Caco-2 (cell line): ENCODE results near the gene ADAMTS19. TPM values are rescaled to one million over a fixed set of nuclear protein-coding genes. Genes with fewer than 3 reads are reported as not detected.

Experiments used
- BruUV-seq: library from RNA; stranded (reverse); fragments of 400-500 nt; replicated peaks from 2 replicates; lab custom pipeline; 2021; lab: Mats Ljungman, UMichigan
- CTCF ChIA-PET: fragments of 300-600 bp; sonication (Branson Sonifier 250); formaldehyde crosslinking; loops from one replicate; lab custom pipeline; 2022; ENCODE audit warnings: antibody characterized with exemption; lab: Charles Lee
- POLR2A ChIA-PET: fragments of 300-600 bp; sonication (Branson Sonifier 250); formaldehyde crosslinking; loops from one replicate; lab custom pipeline; 2022; ENCODE audit warnings: antibody characterized with exemption; lab: Charles Lee
- DNase-seq, 2 experiments: peaks; one replicate each; pipeline versions ENCODE4 v3.0.0 to v3.0.0-alpha.2; 2020 to 2022
- H3K27me3 ChIP-seq: replicated peaks from 2 replicates; pipeline ENCODE4 v1.6.0; 2011; ENCODE audit warnings: low read length; ENCODE audit not compliant: control insufficient read depth, insufficient read depth
- H3K36me3 ChIP-seq: 2 replicates; pipeline ENCODE4 v1.5.1; 2011; ENCODE audit warnings: low read length; ENCODE audit not compliant: control insufficient read depth, insufficient read depth
- H3K4me1 ChIP-seq: fragments of 250-450 bp; sonication (Bioruptor Pico); 2 replicates; pipeline ENCODE4 v1.5.1; 2020; ENCODE audit warnings: mild to moderate bottlenecking
- H3K4me3 ChIP-seq: 2 replicates; pipeline ENCODE4 v1.5.1; 2011; ENCODE audit warnings: low read depth, mild to moderate bottlenecking, control low read depth, low read length
- H3K9me3 ChIP-seq: fragments of 250-450 bp; sonication (Bioruptor Pico); 2 replicates; pipeline ENCODE4 v1.5.1; 2020; ENCODE audit warnings: mild to moderate bottlenecking, moderate library complexity
- H3K27ac Mint-ChIP-seq: one replicate; pipeline ENCODE4 v1.8.0; 2022; ENCODE audit warnings: mixed read lengths; ENCODE audit not compliant: unreplicated experiment
- H3K27me3 Mint-ChIP-seq: one replicate; pipeline ENCODE4 v1.8.0; 2022; ENCODE audit warnings: mixed read lengths; ENCODE audit not compliant: insufficient read depth, unreplicated experiment
- H3K36me3 Mint-ChIP-seq: one replicate; pipeline ENCODE4 v1.8.0; 2022; ENCODE audit warnings: mild to moderate bottlenecking, mixed read lengths; ENCODE audit not compliant: insufficient read depth, unreplicated experiment
- H3K4me1 Mint-ChIP-seq: one replicate; pipeline ENCODE4 v1.8.0; 2022; ENCODE audit warnings: low read depth, mixed read lengths; ENCODE audit not compliant: unreplicated experiment
- H3K4me3 Mint-ChIP-seq: one replicate; pipeline ENCODE4 v1.8.0; 2022; ENCODE audit warnings: mild to moderate bottlenecking, moderate library complexity, mixed read lengths; ENCODE audit not compliant: unreplicated experiment
- H3K9me3 Mint-ChIP-seq: one replicate; pipeline ENCODE4 v1.8.0; 2022; ENCODE audit warnings: mixed read lengths; ENCODE audit not compliant: unreplicated experiment
- CTCF ChIP-seq, 2 experiments: fragments of 200-600 bp in 1 of 2; IDR thresholded peaks; 1 replicate in 1 of 2; 2 replicates in 1 of 2; pipeline versions ENCODE4 v1.5.1 to v1.8.0; 2011 to 2022; ENCODE audit warnings: antibody characterized with exemption in 1 of 2, control low read depth in 1 of 2, inconsistent platforms in 1 of 2, low read depth in 1 of 2, low read length in 1 of 2, mild to moderate bottlenecking in 1 of 2, moderate library complexity in 1 of 2; ENCODE audit not compliant: insufficient read depth in 1 of 2, severe bottlenecking in 1 of 2, unreplicated experiment in 1 of 2
- intact Hi-C: fragments of 100-400 bp; cut with micrococcal nuclease; formaldehyde crosslinking; loops from one replicate; pipeline ENCODE4 v1.10.0; 2022; ENCODE audit not compliant: unreplicated experiment
- total RNA-seq: library from RNA; stranded (reverse); gene quantifications from 2 replicates; pipeline ENCODE4 v1.2.3, GENCODE V29; 2022

ADAMTS19 gene
- total RNA-seq, 1 experiment from 2014 or later: 0.95 TPM

GRCh38 chr5:129745997-129746396 is 285.9 kb downstream of the ADAMTS19 start:
- no peaks in the 10 kb centered on the region for H3K36me3 ChIP-seq
- Mint-ChIP-seq H3K4me1 (no peaks in the 10 kb centered on the region), H3K36me3 (peaks cover 5% of the 10 kb centered on the region), H3K27ac (no peak overlapping the region), H3K4me3 (no peak overlapping the region), H3K27me3 (no peaks in the 10 kb centered on the region), H3K9me3 (no peaks in the 10 kb centered on the region)
- ChIA-PET CTCF (no interaction called here), POLR2A (no interaction called here)
- no peaks in the 10 kb centered on the region for H3K27me3 ChIP-seq
- no peaks in the 10 kb centered on the region for H3K4me1 ChIP-seq
- no peak for TF ChIP-seq CTCF (IDR thresholded peaks at IDR 0.05; ENCODE audit: insufficient read depth in 1 of 2, low read depth in 1 of 2, low read length in 1 of 2, severe bottlenecking in 1 of 2, unreplicated experiment in 1 of 2)
- no peak overlapping the region for H3K4me3 ChIP-seq
- intact Hi-C loops: no loop called here
- no peak for DNase-seq
- no peaks in the 10 kb centered on the region for H3K9me3 ChIP-seq
- no TSS peak for BruUV-seq

GRCh38 chr5:129746876-129747275 is 286.8 kb downstream of the ADAMTS19 start:
- POLR2A ChIA-PET: no interaction called here
- CTCF ChIA-PET: no interaction called here
- intact Hi-C loops: no loop called here
- H3K4me1 ChIP-seq: no peaks in the 10 kb centered on the region
- no peak for DNase-seq
- Mint-ChIP-seq H3K9me3 (no peaks in the 10 kb centered on the region), H3K36me3 (peaks cover 2% of the 10 kb centered on the region), H3K27me3 (no peaks in the 10 kb centered on the region), H3K4me1 (no peaks in the 10 kb centered on the region), H3K27ac (no peak overlapping the region), H3K4me3 (no peak overlapping the region)
- H3K36me3 ChIP-seq: no peaks in the 10 kb centered on the region
- no peak for TF ChIP-seq CTCF (IDR thresholded peaks at IDR 0.05; ENCODE audit: insufficient read depth in 1 of 2, low read depth in 1 of 2, low read length in 1 of 2, severe bottlenecking in 1 of 2, unreplicated experiment in 1 of 2)
- BruUV-seq: no TSS peak
- no peak overlapping the region for H3K4me3 ChIP-seq
- no peaks in the 10 kb centered on the region for H3K9me3 ChIP-seq
- no peaks in the 10 kb centered on the region for H3K27me3 ChIP-seq

- Histone ChIP-seq H3K9me3 (no peaks in the 10 kb centered on the region), H3K4me1 (no peaks in the 10 kb centered on the region), H3K27me3 (no peaks in the 10 kb centered on the region), H3K4me3 (no peak within 1 kb of the TSS), H3K36me3 (no peaks in the 10 kb centered on the region)
- POLR2A ChIA-PET: no interaction called here
- no peak within 1 kb of the TSS for H3K27ac Mint-ChIP-seq
- H3K9me3 Mint-ChIP-seq: no peaks in the 10 kb centered on the region
- H3K36me3 Mint-ChIP-seq: peaks cover 2% of the 10 kb centered on the region
- no peak within 1 kb of the TSS for H3K4me3 Mint-ChIP-seq
- BruUV-seq: no TSS peak
- CTCF ChIA-PET: no interaction called here
- no peak for TF ChIP-seq CTCF (IDR thresholded peaks at IDR 0.05; ENCODE audit: insufficient read depth in 1 of 2, low read depth in 1 of 2, low read length in 1 of 2, severe bottlenecking in 1 of 2, unreplicated experiment in 1 of 2)
- no peaks in the 10 kb centered on the region for H3K4me1 Mint-ChIP-seq
- no peak for DNase-seq
- no peaks in the 10 kb centered on the region for H3K27me3 Mint-ChIP-seq
- intact Hi-C loops: no loop called here
Measured at GRCh38 chr5:129747572-129748407, 287.7 kb downstream of the ADAMTS19 start, which contains the start of gene MINAR2. Gene MINAR2 (plus strand): TSS chr5:129748094. CDS start chr5:129748191, 97 bp downstream.
